Measurements from ENCODE around the gene ELMO1. TPM values are rescaled to one million over a fixed set of nuclear protein-coding genes. Genes with fewer than 3 reads are reported as not detected.

The ELMO1 gene
- total and polyA plus RNA-seq, 10 of the 15 experiments (the other 5 are each of a cell fraction or from before 2014, with no cell fraction given): 22.6 to 85.9 (median 56.6) TPM

GRCh38 chr7:36827726-36828703 lies 620.6 kb downstream of the ELMO1 start:
- no peaks in the 10 kb centered on the region for H3K4me1 ChIP-seq (ENCODE audit: control insufficient read depth, insufficient read depth, low read length)
- POLR2A ChIA-PET: interaction anchor here (0.9 kb wide), 1 partner anchor 59 kb away, joined by 3 read pairs; no protein-coding TSS in a partner anchor
- no peak overlapping the region for H3K9ac ChIP-seq (ENCODE audit: control insufficient read depth, insufficient read depth, low read length)
- no peak overlapping the region for H2AFZ ChIP-seq (ENCODE audit: control insufficient read depth, low read depth, low read length)
- no peak for ATAC-seq
- SMC1A ChIA-PET (ENCODE audit: uncharacterized antibody, unreplicated experiment): interaction anchor here (0.6 to 1.5 kb wide), 2 partner anchors 14 to 1218 kb away, joined by 3 to 4 read pairs; no protein-coding TSS in a partner anchor
- TF ChIP-seq MTA2 (IDR thresholded peaks at IDR 0.05; ENCODE audit: low read depth) (no peak), SREBF2 (IDR thresholded peaks at IDR 0.05; ENCODE audit: low read length) (no peak), ZNF622 (IDR thresholded peaks at IDR 0.05) (no peak)
- FAIRE-seq: no peak
- intact Hi-C loops (cut with micrococcal nuclease; ENCODE audit: unreplicated experiment): no loop called here
- no peaks in the 10 kb centered on the region for H4K20me1 ChIP-seq (ENCODE audit: control insufficient read depth, insufficient read depth)
- no peak for DNase-seq (ENCODE audit: low read depth, low spot score)
- H3K9me3 ChIP-seq (replicated peaks; ENCODE audit: control insufficient read depth, insufficient read depth, low read length): no peaks in the 10 kb centered on the region; the same call in 2 of the 3 replicates
- H3K79me2 ChIP-seq (ENCODE audit: control insufficient read depth, insufficient read depth, low read length): no peaks in the 10 kb centered on the region
- in situ Hi-C loops (cut with MboI): no loop called here
- no peaks in the 10 kb centered on the region; a peak in 1 of 4 replicates for H3K27me3 ChIP-seq (replicated peaks in 1 of 2; ENCODE audit: control insufficient read depth in 2 of 2, insufficient read depth in 2 of 2, low read length in 1 of 2)
- H3K4me3 ChIP-seq: no peak overlapping the region
- 40% methylated on average over 8 of the region's 8 CpGs for WGBS (ENCODE audit: insufficient coverage, insufficient replicate concordance, low lambda C conversion rate, missing lambda C conversion rate)
- CTCF ChIA-PET: interaction anchor here (1.0 to 1.7 kb wide), 2 partner anchors 157 to 340 kb away, joined by 3 read pairs; no protein-coding TSS in a partner anchor
- H3K36me3 ChIP-seq (ENCODE audit: control insufficient read depth in 2 of 2, insufficient read depth in 2 of 2, low read length in 1 of 2): no peaks in the 10 kb centered on the region
- H3K27ac ChIP-seq (ENCODE audit: control insufficient read depth, insufficient read depth): no peak overlapping the region
- BruUV-seq (replicated peaks): no TSS peak
- RAD21 ChIA-PET (ENCODE audit: unreplicated experiment): no interaction called here
- no peak overlapping the region for H3K4me2 ChIP-seq (ENCODE audit: control insufficient read depth, insufficient read depth)

GRCh38 chr7:36825501-36825900 lies 623.2 kb downstream of the ELMO1 start:
- in situ Hi-C loops (cut with MboI): no loop called here
- CTCF ChIA-PET: no interaction called here

More at GRCh38 chr7:36825501-36825900, 623.2 kb downstream of the ELMO1 start:
- WGBS (ENCODE audit: insufficient coverage, insufficient replicate concordance, low lambda C conversion rate, missing lambda C conversion rate): 78% methylated on average over 4 of the region's 4 CpGs
- no peak overlapping the region for H3K4me2 ChIP-seq (ENCODE audit: control insufficient read depth, insufficient read depth)
- H3K36me3 ChIP-seq (ENCODE audit: control insufficient read depth in 2 of 2, insufficient read depth in 2 of 2, low read length in 1 of 2): no peaks in the 10 kb centered on the region
- intact Hi-C loops (cut with micrococcal nuclease; ENCODE audit: unreplicated experiment): no loop called here
- ChIA-PET SMC1A (ENCODE audit: uncharacterized antibody, unreplicated experiment) (no interaction called here), RAD21 (ENCODE audit: unreplicated experiment) (no interaction called here), POLR2A (no interaction called here)
- FAIRE-seq: no peak
- H3K9ac ChIP-seq (ENCODE audit: control insufficient read depth, insufficient read depth, low read length): no peak overlapping the region
- H3K9me3 ChIP-seq (replicated peaks; ENCODE audit: control insufficient read depth, insufficient read depth, low read length): no peaks in the 10 kb centered on the region
- H2AFZ ChIP-seq (ENCODE audit: control insufficient read depth, low read depth, low read length): no peak overlapping the region
- H3K27ac ChIP-seq (ENCODE audit: control insufficient read depth, insufficient read depth): no peak overlapping the region
- no peaks in the 10 kb centered on the region for H4K20me1 ChIP-seq (ENCODE audit: control insufficient read depth, insufficient read depth)
- no peaks in the 10 kb centered on the region for H3K4me1 ChIP-seq (ENCODE audit: control insufficient read depth, insufficient read depth, low read length)
- no peak overlapping the region for H3K4me3 ChIP-seq
- no peaks in the 10 kb centered on the region; a peak in 1 of 4 replicates for H3K27me3 ChIP-seq (replicated peaks in 1 of 2; ENCODE audit: control insufficient read depth in 2 of 2, insufficient read depth in 2 of 2, low read length in 1 of 2)
- no peak for ATAC-seq
- no peak for TF ChIP-seq MAX (IDR thresholded peaks at IDR 0.05; ENCODE audit: low read depth, low read length)
- no peak for TF ChIP-seq BCLAF1 (IDR thresholded peaks at IDR 0.05)
- TF ChIP-seq ATF7 (IDR thresholded peaks at IDR 0.05; ENCODE audit: low read depth): no peak
- no peak for TF ChIP-seq HCFC1 (IDR thresholded peaks at IDR 0.05; ENCODE audit: low read length)
- no peak for TF ChIP-seq E2F4 (IDR thresholded peaks at IDR 0.05; ENCODE audit: low read depth, low read length)
- no peak for TF ChIP-seq ZNF217 (IDR thresholded peaks at IDR 0.05)
- no peaks in the 10 kb centered on the region for H3K79me2 ChIP-seq (ENCODE audit: control insufficient read depth, insufficient read depth, low read length)
- no TSS peak for BruUV-seq (replicated peaks)
- no peak for DNase-seq (ENCODE audit: low read depth, low spot score)

Data from GM12878 (cell line).